Cardiac muscle cell (in vitro differentiated cells and primary cell): ENCODE results near the gene ZNF304. TPM values are rescaled to one million over a fixed set of nuclear protein-coding genes. Genes with fewer than 3 reads are reported as not detected.

Source experiments
- DNase-seq, 2 donors: peaks; one replicate each; pipeline versions ENCODE4 v3.0.0 to v3.0.0-alpha.2; 2010 to 2017; ENCODE audit warnings: low read depth in 1 of 2, low spot score in 1 of 2
- H3K27ac ChIP-seq: fragments of 200-600 bp; sonication (generic); 2 replicates; pipeline ENCODE4 v1.5.1; 2016
- H3K27me3 ChIP-seq: fragments of 200-600 bp; sonication (generic); 2 replicates; pipeline ENCODE4 v1.6.0; 2016; ENCODE audit warnings: control low read depth
- H3K36me3 ChIP-seq: fragments of 200-600 bp; sonication (generic); 2 replicates; pipeline ENCODE4 v1.5.1; 2016; ENCODE audit warnings: control low read depth
- H3K4me1 ChIP-seq: fragments of 200-600 bp; sonication (generic); 2 replicates; pipeline ENCODE4 v1.8.1; 2017; ENCODE audit warnings: low read depth, mild to moderate bottlenecking, mixed run types
- H3K4me3 ChIP-seq: fragments of 200-600 bp; sonication (generic); 2 replicates; pipeline ENCODE4 v1.5.1; 2016; ENCODE audit warnings: mild to moderate bottlenecking
- H3K9me3 ChIP-seq: fragments of 200-600 bp; sonication (generic); 2 replicates; pipeline ENCODE4 v1.5.1; 2017; ENCODE audit warnings: low read depth, mild to moderate bottlenecking, control low read depth
- polyA plus RNA-seq: library from polyadenylated mRNA; unstranded; fragments of >200 nt; fragmentation: Nextera tagmentation; extraction: Ambion mirVana; gene quantifications from 2 replicates; pipeline ENCODE4 v1.2.1, GENCODE V29; 2016
- total RNA-seq: library from RNA; depleted of rRNA; stranded (reverse); fragments of >200 nt; gene quantifications from 2 replicates; pipeline ENCODE4 v1.2.3, GENCODE V29; 2016
- TF ChIP-seq, protein P1 (sequence below): IDR thresholded peaks from 2 replicates; pipeline ENCODE4 v1.5.1; 2012; ENCODE audit warnings: low read depth, mild to moderate bottlenecking, low read length

The ZNF304 gene
- total and polyA plus RNA-seq, 2 experiments from 2014 or later = 6.2 to 8.0 TPM

- H3K36me3 ChIP-seq = no peaks in the 10 kb centered on the region
- TF ChIP-seq, protein P1, sequence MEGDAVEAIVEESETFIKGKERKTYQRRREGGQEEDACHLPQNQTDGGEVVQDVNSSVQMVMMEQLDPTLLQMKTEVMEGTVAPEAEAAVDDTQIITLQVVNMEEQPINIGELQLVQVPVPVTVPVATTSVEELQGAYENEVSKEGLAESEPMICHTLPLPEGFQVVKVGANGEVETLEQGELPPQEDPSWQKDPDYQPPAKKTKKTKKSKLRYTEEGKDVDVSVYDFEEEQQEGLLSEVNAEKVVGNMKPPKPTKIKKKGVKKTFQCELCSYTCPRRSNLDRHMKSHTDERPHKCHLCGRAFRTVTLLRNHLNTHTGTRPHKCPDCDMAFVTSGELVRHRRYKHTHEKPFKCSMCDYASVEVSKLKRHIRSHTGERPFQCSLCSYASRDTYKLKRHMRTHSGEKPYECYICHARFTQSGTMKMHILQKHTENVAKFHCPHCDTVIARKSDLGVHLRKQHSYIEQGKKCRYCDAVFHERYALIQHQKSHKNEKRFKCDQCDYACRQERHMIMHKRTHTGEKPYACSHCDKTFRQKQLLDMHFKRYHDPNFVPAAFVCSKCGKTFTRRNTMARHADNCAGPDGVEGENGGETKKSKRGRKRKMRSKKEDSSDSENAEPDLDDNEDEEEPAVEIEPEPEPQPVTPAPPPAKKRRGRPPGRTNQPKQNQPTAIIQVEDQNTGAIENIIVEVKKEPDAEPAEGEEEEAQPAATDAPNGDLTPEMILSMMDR = no peak
- H3K9me3 ChIP-seq = no peaks in the 10 kb centered on the region
- peaks cover 6% of the 10 kb centered on the region for H3K4me1 ChIP-seq
- H3K27me3 ChIP-seq = peaks cover 41% of the 10 kb centered on the region
- H3K4me3 ChIP-seq = no peak overlapping the region
- no peak for DNase-seq
- H3K27ac ChIP-seq = no peak overlapping the region
Observed at GRCh38 chr19:57342582-57342981, 8.5 kb upstream of the ZNF304 start.

DNA sequence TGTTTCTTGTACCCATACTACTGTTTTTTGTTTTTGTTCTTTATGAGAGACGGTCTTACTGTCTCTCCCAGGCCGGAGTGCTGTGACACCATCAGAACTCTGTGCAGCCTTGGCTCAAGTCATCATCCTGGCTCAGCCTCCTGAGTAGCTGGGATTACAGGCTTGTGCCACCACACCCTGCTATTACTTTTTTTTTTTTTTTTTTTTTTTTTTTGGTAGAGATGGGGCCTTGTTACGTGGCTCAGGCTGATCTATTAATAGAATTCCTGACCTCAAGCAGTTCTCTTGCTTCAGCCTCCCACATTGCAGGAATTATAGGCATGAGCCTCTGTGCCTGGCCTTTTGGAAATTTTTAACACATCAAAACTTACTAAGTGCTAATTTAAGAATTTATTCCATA, 2.9 kb upstream of the ZNF304 start:
- peak in 1 of 2 donors; percentile 35 for DNase-seq
- H3K36me3 ChIP-seq = no peaks in the 10 kb centered on the region
- no peak overlapping the region for H3K4me3 ChIP-seq
- peaks cover 8% of the 10 kb centered on the region for H3K4me1 ChIP-seq
- H3K9me3 ChIP-seq = no peaks in the 10 kb centered on the region
- peaks cover 39% of the 10 kb centered on the region for H3K27me3 ChIP-seq
- no peak overlapping the region for H3K27ac ChIP-seq
- TF ChIP-seq, protein P1 = no peak

DNA sequence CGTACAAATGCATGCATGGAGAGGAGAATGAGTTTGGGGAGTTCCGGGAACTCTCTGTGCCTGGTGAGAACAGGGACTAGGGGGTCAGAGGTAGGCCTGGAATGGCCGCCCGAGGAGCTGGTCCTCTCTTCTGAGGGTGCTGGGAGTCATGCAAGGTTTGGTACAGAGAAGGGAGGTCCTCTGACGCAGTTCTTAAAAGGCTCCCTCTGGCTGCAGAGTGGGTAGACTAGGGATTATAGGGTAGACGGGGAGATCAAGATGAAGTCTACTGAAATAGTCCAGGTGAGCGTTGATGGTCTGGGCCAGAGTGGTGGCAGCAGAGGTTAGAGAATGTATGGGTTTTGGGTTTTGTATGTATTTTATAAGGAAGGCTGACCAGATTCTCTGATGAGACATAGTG, 796 bp downstream of the ZNF304 start:
- Histone ChIP-seq H3K4me3 (peak overlapping the region; percentile 81), H3K27me3 (peaks cover 4% of the 10 kb centered on the region), H3K4me1 (peaks cover 8% of the 10 kb centered on the region), H3K9me3 (no peaks in the 10 kb centered on the region), H3K27ac (peak overlapping the region; percentile 76), H3K36me3 (peaks cover 19% of the 10 kb centered on the region)
- DNase-seq = peak in 1 of 2 donors; percentile 5
- TF ChIP-seq, protein P1 = no peak

DNA sequence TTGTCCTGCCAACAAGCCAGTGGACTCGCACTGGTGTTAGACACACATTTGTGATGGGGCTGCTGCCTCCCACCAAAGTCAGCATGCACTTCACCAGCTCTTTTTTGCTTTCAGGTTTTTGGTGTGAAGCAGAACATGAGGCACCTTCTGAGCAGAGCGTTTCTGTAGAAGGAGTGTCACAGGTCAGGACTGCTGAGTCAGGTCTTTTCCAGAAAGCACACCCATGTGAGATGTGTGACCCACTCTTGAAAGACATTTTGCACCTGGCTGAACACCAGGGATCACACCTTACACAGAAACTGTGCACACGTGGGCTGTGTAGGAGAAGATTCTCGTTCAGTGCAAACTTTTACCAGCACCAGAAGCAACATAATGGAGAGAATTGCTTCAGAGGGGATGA, 4.8 kb downstream of the ZNF304 start:
- Histone ChIP-seq H3K9me3 (no peaks in the 10 kb centered on the region), H3K27ac (no peak overlapping the region), H3K27me3 (no peaks in the 10 kb centered on the region), H3K4me3 (no peak overlapping the region), H3K4me1 (peaks cover 8% of the 10 kb centered on the region), H3K36me3 (peaks cover 38% of the 10 kb centered on the region)
- TF ChIP-seq, protein P1 = no peak
- DNase-seq = no peak

DNA sequence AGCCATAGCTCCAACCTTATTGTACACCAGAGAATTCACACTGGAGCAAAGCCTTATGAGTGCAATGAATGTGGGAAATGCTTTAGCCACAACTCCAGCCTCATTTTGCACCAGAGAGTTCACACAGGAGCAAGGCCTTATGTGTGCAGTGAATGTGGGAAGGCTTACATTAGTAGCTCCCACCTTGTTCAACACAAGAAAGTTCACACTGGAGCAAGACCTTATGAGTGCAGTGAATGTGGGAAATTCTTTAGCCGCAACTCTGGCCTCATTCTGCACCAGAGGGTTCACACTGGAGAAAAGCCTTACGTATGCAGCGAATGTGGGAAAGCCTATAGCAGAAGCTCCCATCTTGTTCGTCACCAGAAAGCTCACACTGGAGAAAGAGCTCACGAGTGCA, 6.3 kb downstream of the ZNF304 start:
- H3K4me1 ChIP-seq = peaks cover 4% of the 10 kb centered on the region
- TF ChIP-seq, protein P1 = no peak
- no peak for DNase-seq
- H3K9me3 ChIP-seq = no peaks in the 10 kb centered on the region
- no peaks in the 10 kb centered on the region for H3K27me3 ChIP-seq
- no peak overlapping the region for H3K27ac ChIP-seq
- no peak overlapping the region for H3K4me3 ChIP-seq
- peaks cover 38% of the 10 kb centered on the region for H3K36me3 ChIP-seq

GRCh38 chr19:57359300-57359699, 8.2 kb downstream of the ZNF304 start:
- peaks cover 38% of the 10 kb centered on the region for H3K36me3 ChIP-seq

More at GRCh38 chr19:57359300-57359699, 8.2 kb downstream of the ZNF304 start:
- Histone ChIP-seq H3K4me1 (peaks cover 8% of the 10 kb centered on the region), H3K27ac (no peak overlapping the region), H3K27me3 (no peaks in the 10 kb centered on the region), H3K4me3 (no peak overlapping the region), H3K9me3 (no peaks in the 10 kb centered on the region)
- TF ChIP-seq, protein P1 = no peak
- DNase-seq = no peak
